Loucy (cell line): Measurements from ENCODE around the gene SEMA3D.

Experiments used
- H2AFZ ChIP-seq: fragments of 200-600 bp; sonication (generic); 2 replicates; pipeline ENCODE4 v1.6.0; 2016; ENCODE audit warnings: antibody characterized with exemption, mild to moderate bottlenecking, low read length, moderate library complexity
- H3F3A ChIP-seq: fragments of 200-600 bp; 2 replicates; pipeline ENCODE4 v1.6.0; 2016; ENCODE audit warnings: antibody characterized with exemption, low read depth, mild to moderate bottlenecking
- H3K27me3 ChIP-seq: fragments of 200-600 bp; sonication (generic); 2 replicates; pipeline ENCODE4 v1.6.1; 2014; ENCODE audit warnings: low read length, mild to moderate bottlenecking; ENCODE audit not compliant: insufficient read depth, poor library complexity, severe bottlenecking
- H3K36me3 ChIP-seq: fragments of 200-600 bp; sonication (generic); 2 replicates; pipeline ENCODE4 v1.6.1; 2016; ENCODE audit warnings: low read length; ENCODE audit not compliant: insufficient read depth
- H3K4me1 ChIP-seq: fragments of 200-600 bp; sonication (generic); 2 replicates; pipeline ENCODE4 v1.5.1; 2014; ENCODE audit warnings: low read length, mild to moderate bottlenecking; ENCODE audit not compliant: insufficient read depth, poor library complexity, severe bottlenecking
- H3K4me2 ChIP-seq: fragments of 200-600 bp; sonication (generic); 2 replicates; pipeline ENCODE4 v1.6.0; 2014; ENCODE audit warnings: antibody characterized with exemption, low read length, low read depth, mild to moderate bottlenecking; ENCODE audit not compliant: poor library complexity, severe bottlenecking
- H3K4me3 ChIP-seq: fragments of 200-600 bp; sonication (generic); 2 replicates; pipeline ENCODE4 v1.5.1; 2014; ENCODE audit warnings: low read length, mild to moderate bottlenecking, mixed read lengths; ENCODE audit not compliant: poor library complexity, severe bottlenecking
- H3K79me2 ChIP-seq: fragments of 200-600 bp; sonication (generic); 2 replicates; pipeline ENCODE4 v1.6.1; 2014; ENCODE audit warnings: low read length; ENCODE audit not compliant: insufficient read depth
- H3K9ac ChIP-seq: fragments of 200-600 bp; sonication (generic); 2 replicates; pipeline ENCODE4 v1.6.0; 2014; ENCODE audit warnings: mild to moderate bottlenecking, low read depth, low read length, moderate library complexity; ENCODE audit not compliant: poor library complexity, severe bottlenecking
- H3K9me2 ChIP-seq: fragments of 200-600 bp; sonication (generic); replicated peaks from 2 replicates; pipeline ENCODE4 v1.6.1; 2016; ENCODE audit warnings: low read depth, low read length, mixed read lengths
- H3K9me3 ChIP-seq: fragments of 200-600 bp; sonication (generic); 2 replicates; pipeline ENCODE4 v1.6.1; 2014; ENCODE audit warnings: mild to moderate bottlenecking, antibody characterized with exemption, low read length, low read depth; ENCODE audit not compliant: insufficient read depth
- H4K20me1 ChIP-seq: fragments of 200-600 bp; sonication (generic); 2 replicates; pipeline ENCODE4 v1.6.0; 2014; ENCODE audit warnings: antibody characterized with exemption, low read length, mild to moderate bottlenecking; ENCODE audit not compliant: insufficient read depth, poor library complexity, severe bottlenecking
- CTCF ChIP-seq: fragments of 200-600 bp; sonication (generic); conservative IDR thresholded peaks from 2 replicates; pipeline ENCODE4 v1.5.1; 2014; ENCODE audit warnings: mild to moderate bottlenecking, antibody characterized with exemption, low read length
- EZH2phosphoT487 ChIP-seq: fragments of 200-600 bp; IDR thresholded peaks from 2 replicates; pipeline ENCODE4 v1.6.1; 2018; ENCODE audit warnings: antibody characterized with exemption, mild to moderate bottlenecking, moderate library complexity, borderline replicate concordance

Gene SEMA3D

GRCh38 chr7:85054306-85054705 lies 132.6 kb downstream of the SEMA3D start:
- Histone ChIP-seq H3K36me3 (no peaks in the 10 kb centered on the region), H2AFZ (no peak overlapping the region), H3K9me2 (no peaks in the 10 kb centered on the region), H3K4me3 (no peak overlapping the region), H3K9me3 (no peaks in the 10 kb centered on the region), H3K9ac (no peak overlapping the region), H3K27me3 (no peaks in the 10 kb centered on the region), H3K4me2 (no peak overlapping the region), H4K20me1 (no peaks in the 10 kb centered on the region), H3F3A (no peaks in the 10 kb centered on the region), H3K79me2 (no peaks in the 10 kb centered on the region), H3K4me1 (no peaks in the 10 kb centered on the region)
- no peak for TF ChIP-seq EZH2phosphoT487
- TF ChIP-seq CTCF: no peak

- no peaks in the 10 kb centered on the region for H3K9me3 ChIP-seq
- no peaks in the 10 kb centered on the region for H3K9me2 ChIP-seq
- no peaks in the 10 kb centered on the region for H3K36me3 ChIP-seq
- H4K20me1 ChIP-seq: no peaks in the 10 kb centered on the region
- H3K4me3 ChIP-seq: no peak overlapping the region
- H3K9ac ChIP-seq: no peak overlapping the region
- no peak overlapping the region for H2AFZ ChIP-seq
- H3K27me3 ChIP-seq: no peaks in the 10 kb centered on the region
- H3K4me1 ChIP-seq: no peaks in the 10 kb centered on the region
- TF ChIP-seq EZH2phosphoT487 (no peak), CTCF (no peak)
- no peak overlapping the region for H3K4me2 ChIP-seq
- no peaks in the 10 kb centered on the region for H3F3A ChIP-seq
- no peaks in the 10 kb centered on the region for H3K79me2 ChIP-seq
These were observed 134.0 kb downstream of the SEMA3D start for GRCh38 chr7:85052894-85053293.

GRCh38 chr7:85052056-85052737 lies 134.7 kb downstream of the SEMA3D start:
- Histone ChIP-seq H3K9ac (no peak overlapping the region), H3K9me3 (no peaks in the 10 kb centered on the region), H2AFZ (no peak overlapping the region), H3K27me3 (no peaks in the 10 kb centered on the region), H3K79me2 (no peaks in the 10 kb centered on the region), H3K9me2 (no peaks in the 10 kb centered on the region), H3K4me1 (no peaks in the 10 kb centered on the region), H3K4me3 (no peak overlapping the region), H3K36me3 (no peaks in the 10 kb centered on the region), H3K4me2 (no peak overlapping the region), H4K20me1 (no peaks in the 10 kb centered on the region), H3F3A (no peaks in the 10 kb centered on the region)
- TF ChIP-seq CTCF: no peak
